HUES64 (cell line): Measurements from ENCODE around the gene AP1M2.
"Not testable (repeated sequence)": the region's sequence is repeated elsewhere in the genome, so short reads cannot be mapped to it uniquely, and the experiment has no call there.

Experiments
- H3K27ac ChIP-seq: 2 replicates; pipeline ENCODE4 v1.7.0; 2013; ENCODE audit warnings: low read depth, low read length, inconsistent platforms
- H3K27me3 ChIP-seq: 2 replicates; pipeline ENCODE4 v1.6.1; 2013; ENCODE audit warnings: mild to moderate bottlenecking, low read length; ENCODE audit not compliant: insufficient read depth
- H3K36me3 ChIP-seq: 2 replicates; pipeline ENCODE4 v1.6.1; 2013; ENCODE audit warnings: mild to moderate bottlenecking, low read length; ENCODE audit not compliant: insufficient read depth
- H3K4me1 ChIP-seq: 2 replicates; pipeline ENCODE4 v1.6.1; 2013; ENCODE audit warnings: mild to moderate bottlenecking, low read length, moderate library complexity; ENCODE audit not compliant: insufficient read depth
- H3K4me3 ChIP-seq: 2 replicates; pipeline ENCODE4 v1.5.1; 2013; ENCODE audit warnings: mild to moderate bottlenecking, low read length, moderate library complexity
- H3K9ac ChIP-seq: 2 replicates; pipeline ENCODE4 v1.6.1; 2013; ENCODE audit warnings: mild to moderate bottlenecking, low read depth, low read length
- H3K9me3 ChIP-seq: 2 replicates; pipeline ENCODE4 v1.6.1; 2013; ENCODE audit warnings: low read depth, low read length; ENCODE audit not compliant: insufficient read depth
- WGBS: fragments of 150-250, 120-280 bp; methylation state at CpG from one replicate; pipeline ENCODE4 v1.1.7; 2013; ENCODE audit warnings: missing lambda C conversion rate; 5-methylcytosine and 5-hydroxymethylcytosine counted together

AP1M2 gene

GRCh38 chr19:10548746-10549276 is 38.3 kb downstream of the AP1M2 start:
- peaks cover 55% of the 10 kb centered on the region for H3K36me3 ChIP-seq
- 93% methylated on average over 18 of the region's 18 CpGs for WGBS

GRCh38 chr19:10546817-10547216 is 40.3 kb downstream of the AP1M2 start:
- Histone ChIP-seq H3K27ac (no peak overlapping the region), H3K4me1 (no peaks in the 10 kb centered on the region), H3K4me3 (no peak overlapping the region), H3K9me3 (no peaks in the 10 kb centered on the region), H3K27me3 (no peaks in the 10 kb centered on the region), H3K9ac (no peak overlapping the region), H3K36me3 (peaks cover 35% of the 10 kb centered on the region)
- 96% methylated on average over 17 of the region's 17 CpGs for WGBS

More at GRCh38 chr19:10548746-10549276, 38.3 kb downstream of the AP1M2 start:
- Histone ChIP-seq H3K27ac (no peak overlapping the region), H3K9me3 (no peaks in the 10 kb centered on the region), H3K27me3 (no peaks in the 10 kb centered on the region), H3K9ac (no peak overlapping the region), H3K4me3 (no peak overlapping the region), H3K4me1 (no peaks in the 10 kb centered on the region)

GRCh38 chr19:10544753-10545251 is 42.3 kb downstream of the AP1M2 start:
- no peak overlapping the region for H3K27ac ChIP-seq
- no peak overlapping the region for H3K9ac ChIP-seq
- 85% methylated on average over 23 of the region's 23 CpGs for WGBS

GRCh38 chr19:10544242-10544752 is 42.8 kb downstream of the AP1M2 start:
- H3K27me3 ChIP-seq: no peaks in the 10 kb centered on the region
- H3K9ac ChIP-seq: peak overlapping the region; percentile 89
- peak overlapping the region; percentile 96 for H3K4me3 ChIP-seq
- H3K9me3 ChIP-seq: no peaks in the 10 kb centered on the region
- H3K27ac ChIP-seq: peak overlapping the region; percentile 55; the same call in 1 of the 2 replicates
- 26% methylated on average over 22 of the region's 22 CpGs for WGBS
- H3K36me3 ChIP-seq: peaks cover 24% of the 10 kb centered on the region
- no peaks in the 10 kb centered on the region for H3K4me1 ChIP-seq

More at GRCh38 chr19:10544753-10545251, 42.3 kb downstream of the AP1M2 start:
- H3K9me3 ChIP-seq: no peaks in the 10 kb centered on the region
- peaks cover 28% of the 10 kb centered on the region for H3K36me3 ChIP-seq
- no peaks in the 10 kb centered on the region for H3K27me3 ChIP-seq
- H3K4me1 ChIP-seq: no peaks in the 10 kb centered on the region
- H3K4me3 ChIP-seq: peak overlapping the region; percentile 96

- 3% methylated on average over 79 of the region's 79 CpGs for WGBS
- peak within 1 kb of the TSS; percentile 55 for H3K27ac ChIP-seq
- H3K9me3 ChIP-seq: no peaks in the 10 kb centered on the region
- no peaks in the 10 kb centered on the region for H3K4me1 ChIP-seq
- peak within 1 kb of the TSS; percentile 96 for H3K4me3 ChIP-seq
- H3K36me3 ChIP-seq: peaks cover 19% of the 10 kb centered on the region
- H3K27me3 ChIP-seq: no peaks in the 10 kb centered on the region
- H3K9ac ChIP-seq: peak within 1 kb of the TSS; percentile 89
These were observed 43.5 kb downstream of the AP1M2 start, which contains the start of gene ATG4D for GRCh38 chr19:10543420-10544241. TSS of gene ATG4D (plus strand) at chr19:10543904. CDS start at chr19:10544091, 187 bp downstream.

GRCh38 chr19:10543059-10543419 is 44.1 kb downstream of the AP1M2 start:
- no peak overlapping the region for H3K27ac ChIP-seq
- H3K9me3 ChIP-seq: no peaks in the 10 kb centered on the region
- H3K4me3 ChIP-seq: peak overlapping the region; percentile 96
- WGBS: 80% methylated on average over 8 of the region's 8 CpGs
- no peak overlapping the region for H3K9ac ChIP-seq
- H3K4me1 ChIP-seq: no peaks in the 10 kb centered on the region
- no peaks in the 10 kb centered on the region for H3K27me3 ChIP-seq
- peaks cover 13% of the 10 kb centered on the region for H3K36me3 ChIP-seq

GRCh38 chr19:10539016-10539415 is 48.1 kb downstream of the AP1M2 start:
- H3K9me3 ChIP-seq, H3K27me3 ChIP-seq, H3K27ac ChIP-seq, H3K4me1 ChIP-seq, H3K36me3 ChIP-seq, H3K9ac ChIP-seq, H3K4me3 ChIP-seq: not testable (repeated sequence)
- WGBS: 88% methylated on average over 9 of the region's 9 CpGs

GRCh38 chr19:10538204-10538983 is 48.7 kb downstream of the AP1M2 start:
- H3K9me3 ChIP-seq: no peaks in the 10 kb centered on the region
- no peak overlapping the region for H3K27ac ChIP-seq
- H3K27me3 ChIP-seq: no peaks in the 10 kb centered on the region; the same call in 1 of the 2 replicates
- no peak overlapping the region for H3K9ac ChIP-seq
- no peaks in the 10 kb centered on the region for H3K36me3 ChIP-seq
- 91% methylated on average over 20 of the region's 20 CpGs for WGBS
- H3K4me1 ChIP-seq: no peaks in the 10 kb centered on the region
- no peak overlapping the region for H3K4me3 ChIP-seq

GRCh38 chr19:10537668-10538067 is 49.4 kb downstream of the AP1M2 start:
- WGBS: 91% methylated on average over 11 of the region's 11 CpGs
- Histone ChIP-seq H3K4me1 (no peaks in the 10 kb centered on the region), H3K36me3 (no peaks in the 10 kb centered on the region), H3K9me3 (no peaks in the 10 kb centered on the region), H3K27ac (no peak overlapping the region), H3K9ac (no peak overlapping the region), H3K27me3 (no peaks in the 10 kb centered on the region; the same call in 1 of the 2 replicates), H3K4me3 (no peak overlapping the region)

- Histone ChIP-seq H3K9me3 (no peaks in the 10 kb centered on the region), H3K4me3 (no peak overlapping the region), H3K27ac (no peak overlapping the region), H3K9ac (no peak overlapping the region), H3K4me1 (no peaks in the 10 kb centered on the region), H3K27me3 (no peaks in the 10 kb centered on the region; the same call in 1 of the 2 replicates), H3K36me3 (no peaks in the 10 kb centered on the region)
- 84% methylated on average over 6 of the region's 6 CpGs for WGBS
These were observed 51.5 kb downstream of the AP1M2 start for GRCh38 chr19:10535613-10536012.
